IMR-90 (cell line): Measurements from ENCODE around the gene WDFY1. TPM values are rescaled to one million over a fixed set of nuclear protein-coding genes. Genes with fewer than 3 reads are reported as not detected.

Source experiments
- ATAC-seq: fragments of 200-7000 bp; cut with Tn5 transposase; 2 replicates; pipeline ENCODE4 v1.9.1; 2020; ENCODE audit warnings: low read depth, mild to moderate bottlenecking, moderate library complexity
- BruUV-seq: library from RNA; stranded (reverse); fragments of 400-500 nt; replicated peaks from 2 replicates; lab custom pipeline; 2021; lab: Mats Ljungman, UMichigan
- CTCF ChIA-PET: fragments of 300-600 bp; formaldehyde crosslinking; extraction: SDS; loops from one replicate; lab custom pipeline; 2021; ENCODE audit warnings: antibody characterized with exemption; lab: Yijun Ruan, JAX
- POLR2A ChIA-PET: fragments of 300-600 bp; sonication (Branson Sonifier 250); formaldehyde crosslinking; loops from one replicate; lab custom pipeline; 2022; ENCODE audit warnings: antibody characterized with exemption; ENCODE audit not compliant: unreplicated experiment; lab: Charles Lee
- DNase-seq: peaks from one replicate; pipeline ENCODE4 v3.0.0; 2013
- H2AFZ ChIP-seq: replicated peaks from 2 replicates; pipeline ENCODE3; 2013; ENCODE audit warnings: low read length, mild to moderate bottlenecking; ENCODE audit not compliant: poor library complexity
- H2AK5ac ChIP-seq: 2 replicates; pipeline ENCODE4 v1.6.1; 2013; ENCODE audit warnings: low read depth, low read length, inconsistent platforms
- H2AK9ac ChIP-seq: replicated peaks from 2 replicates; pipeline ENCODE3; 2013; ENCODE audit warnings: mild to moderate bottlenecking, low read depth, low read length, moderate library complexity; ENCODE audit not compliant: poor library complexity
- H2BK120ac ChIP-seq: 2 replicates; pipeline ENCODE4 v1.6.1; 2013; ENCODE audit warnings: low read depth, low read length, inconsistent platforms
- H2BK15ac ChIP-seq: 3 replicates; pipeline ENCODE4 v1.6.1; 2013; ENCODE audit warnings: low read depth, low read length, inconsistent platforms
- H2BK20ac ChIP-seq: 2 replicates; pipeline ENCODE4 v1.6.1; 2013; ENCODE audit warnings: low read depth, mild to moderate bottlenecking, inconsistent platforms, low read length, moderate library complexity
- H2BK5ac ChIP-seq: 2 replicates; pipeline ENCODE4 v1.6.1; 2013; ENCODE audit warnings: mild to moderate bottlenecking, low read depth, low read length, inconsistent platforms; ENCODE audit not compliant: poor library complexity, severe bottlenecking
- H3K14ac ChIP-seq: replicated peaks from 2 replicates; pipeline ENCODE4 v1.6.1; 2013; ENCODE audit warnings: low read depth, low read length, inconsistent platforms
- H3K18ac ChIP-seq: 2 replicates; pipeline ENCODE4 v1.6.1; 2013; ENCODE audit warnings: low read depth, low read length, control low read depth
- H3K23ac ChIP-seq: 2 replicates; pipeline ENCODE4 v1.6.1; 2013; ENCODE audit warnings: low read depth, low read length, inconsistent platforms
- H3K27ac ChIP-seq: 2 replicates; pipeline ENCODE4 v1.5.1; 2013; ENCODE audit warnings: mild to moderate bottlenecking, control low read depth, low read length; ENCODE audit not compliant: insufficient read depth
- H3K27me3 ChIP-seq: 2 replicates; pipeline ENCODE4 v1.6.1; 2013; ENCODE audit warnings: low read length; ENCODE audit not compliant: control insufficient read depth, insufficient read depth
- H3K36me3 ChIP-seq: 2 replicates; pipeline ENCODE4 v1.6.1; 2013; ENCODE audit warnings: low read length, mixed read lengths; ENCODE audit not compliant: control insufficient read depth, insufficient read depth
- H3K4ac ChIP-seq: 2 replicates; pipeline ENCODE4 v1.6.1; 2013; ENCODE audit warnings: low read depth, low read length, inconsistent platforms
- H3K4me1 ChIP-seq: 2 replicates; pipeline ENCODE4 v1.6.1; 2013; ENCODE audit warnings: low read length, mixed read lengths; ENCODE audit not compliant: control insufficient read depth, insufficient read depth
- H3K4me2 ChIP-seq: 2 replicates; pipeline ENCODE4 v1.6.1; 2013; ENCODE audit warnings: low read depth, mild to moderate bottlenecking, control low read depth, low read length, moderate library complexity
- H3K4me3 ChIP-seq: 2 replicates; pipeline ENCODE4 v1.5.1; 2013; ENCODE audit warnings: low read depth, mild to moderate bottlenecking, control low read depth, low read length, moderate library complexity; ENCODE audit not compliant: insufficient read depth
- H3K56ac ChIP-seq: 2 replicates; pipeline ENCODE4 v1.6.1; 2013; ENCODE audit warnings: low read length, inconsistent platforms; ENCODE audit not compliant: insufficient read depth; ENCODE audit errors: extremely low read depth
- H3K79me1 ChIP-seq, 2 experiments: 2 replicates each; pipeline ENCODE4 v1.6.1; 2013; ENCODE audit warnings: low read length in 2 of 2, inconsistent platforms in 1 of 2, low read depth in 1 of 2
- H3K9ac ChIP-seq: 2 replicates; pipeline ENCODE4 v1.6.1; 2013; ENCODE audit warnings: low read depth, low read length, control low read depth
- H3K9me1 ChIP-seq: 2 replicates; pipeline ENCODE4 v1.6.1; 2013; ENCODE audit warnings: low read length, inconsistent platforms; ENCODE audit not compliant: insufficient read depth
- H3K9me3 ChIP-seq: 2 replicates; pipeline ENCODE4 v1.6.1; 2013; ENCODE audit warnings: low read length; ENCODE audit not compliant: control insufficient read depth, insufficient read depth
- H4K20me1 ChIP-seq: 2 replicates; pipeline ENCODE4 v1.6.1; 2013; ENCODE audit warnings: low read length, inconsistent platforms; ENCODE audit not compliant: insufficient read depth
- H4K5ac ChIP-seq: 2 replicates; pipeline ENCODE4 v1.6.1; 2013; ENCODE audit warnings: mild to moderate bottlenecking, low read depth, low read length, control low read depth
- H4K8ac ChIP-seq, 2 experiments: 2 replicates each; pipeline ENCODE4 v1.6.1; 2013; ENCODE audit warnings: low read depth in 2 of 2, low read length in 2 of 2, control low read depth in 1 of 2, inconsistent platforms in 1 of 2
- H4K91ac ChIP-seq: 2 replicates; pipeline ENCODE4 v1.6.1; 2013; ENCODE audit warnings: low read depth, low read length, inconsistent platforms; ENCODE audit not compliant: insufficient read depth
- BHLHE40 ChIP-seq: fragments of 150-350 bp; IDR thresholded peaks from 2 replicates; pipeline ENCODE4 v1.6.1; 2016; ENCODE audit warnings: mild to moderate bottlenecking, low read depth, low read length
- CEBPB ChIP-seq: IDR thresholded peaks from 2 replicates; pipeline ENCODE4 v1.6.1; 2012; ENCODE audit warnings: low read depth, low read length, improper control_type of control experiment
- CHD1 ChIP-seq: IDR thresholded peaks from 2 replicates; pipeline ENCODE4 v1.6.1; 2012; ENCODE audit warnings: low read depth, low read length, improper control_type of control experiment
- FOS ChIP-seq: fragments of 150-350 bp; IDR thresholded peaks from 2 replicates; pipeline ENCODE4 v1.6.1; 2016; ENCODE audit warnings: low read depth, low read length
- MAFK ChIP-seq: IDR thresholded peaks from 2 replicates; pipeline ENCODE4 v1.6.1; 2012; ENCODE audit warnings: low read depth, low read length, improper control_type of control experiment
- MAZ ChIP-seq: IDR thresholded peaks from 2 replicates; pipeline ENCODE4 v1.6.1; 2012; ENCODE audit warnings: low read depth, mild to moderate bottlenecking, low read length, improper control_type of control experiment, moderate library complexity, borderline replicate concordance
- MXI1 ChIP-seq: IDR thresholded peaks from 2 replicates; pipeline ENCODE4 v1.6.1; 2012; ENCODE audit warnings: low read depth, mild to moderate bottlenecking, low read length, moderate library complexity, borderline replicate concordance
- NFE2L2 ChIP-seq: fragments of 150-350 bp; IDR thresholded peaks from 2 replicates; pipeline ENCODE4 v1.6.1; 2016; ENCODE audit warnings: low read depth, mild to moderate bottlenecking, low read length
- POLR2A ChIP-seq: IDR thresholded peaks from 2 replicates; pipeline ENCODE4 v1.6.1; 2012; ENCODE audit warnings: mild to moderate bottlenecking, low read depth, low read length
- RAD21 ChIP-seq: IDR thresholded peaks from 2 replicates; pipeline ENCODE4 v1.6.1; 2012; ENCODE audit warnings: low read length, improper control_type of control experiment
- RCOR1 ChIP-seq: IDR thresholded peaks from 2 replicates; pipeline ENCODE4 v1.6.1; 2012; ENCODE audit warnings: mild to moderate bottlenecking, low read length, improper control_type of control experiment; ENCODE audit not compliant: insufficient replicate concordance
- RFX5 ChIP-seq: IDR thresholded peaks from 2 replicates; pipeline ENCODE4 v1.8.0; 2012; ENCODE audit warnings: low read depth, mild to moderate bottlenecking, low read length, moderate library complexity
- SMC3 ChIP-seq: fragments of 150-350 bp; IDR thresholded peaks from 2 replicates; pipeline ENCODE4 v1.6.1; 2016; ENCODE audit warnings: low read depth, mild to moderate bottlenecking, antibody characterized with exemption, low read length, moderate library complexity
- USF2 ChIP-seq: fragments of 150-350 bp; IDR thresholded peaks from 2 replicates; pipeline ENCODE4 v1.6.1; 2017; ENCODE audit warnings: mild to moderate bottlenecking, antibody characterized with exemption, low read length, low read depth
- WGBS, 2 experiments: methylation state at CpG; one replicate each; pipeline versions ENCODE4 v1.1.5 to v1.1.7; 2013; ENCODE audit warnings: missing lambda C conversion rate in 2 of 2; ENCODE audit not compliant: insufficient read length in 1 of 2; ENCODE audit errors: extremely low coverage in 2 of 2; 5-methylcytosine and 5-hydroxymethylcytosine counted together
- dilution Hi-C: fragments of 300-500 bp; cut with HindIII; formaldehyde crosslinking; loops from one replicate; pipeline ENCODE4 v1.14.3; 2018; ENCODE audit warnings: low sequenced_read_pairs; ENCODE audit not compliant: unreplicated experiment
- in situ Hi-C: fragments of 300-500 bp; cut with MboI; formaldehyde crosslinking; loops from 3 replicates; pipeline ENCODE4 v1.14.3; 2019; ENCODE audit warnings: low sequenced_read_pairs, inconsistent platforms, mixed read lengths
- intact Hi-C: fragments of 100-400 bp; cut with micrococcal nuclease; formaldehyde crosslinking; loops from 2 replicates; pipeline ENCODE4 v1.10.0; 2022
- polyA plus RNA-seq, 3 experiments: library from polyadenylated mRNA; depleted of rRNA; stranded (reverse); fragments of >200 nt; gene quantifications; 2 replicates each; pipeline ENCODE4 v1.2.3, GENCODE V29; 2012; ENCODE audit warnings: low replicate concordance in 1 of 3
- total RNA-seq: library from RNA; depleted of rRNA; stranded (reverse); fragments of >200 nt; gene quantifications from 2 replicates; pipeline ENCODE4 v1.2.3, GENCODE V29; 2012
- TF ChIP-seq, protein P1 (sequence below): conservative IDR thresholded peaks from 2 replicates; pipeline ENCODE4 v1.5.1; 2012; ENCODE audit warnings: mild to moderate bottlenecking, low read depth, low read length, improper control_type of control experiment
- TF ChIP-seq, protein P2 (sequence below): fragments of 150-350 bp; IDR thresholded peaks from 2 replicates; pipeline ENCODE4 v1.6.1; 2016; ENCODE audit warnings: low read depth, mild to moderate bottlenecking, low read length, moderate library complexity, borderline replicate concordance

The WDFY1 gene
- total and polyA plus RNA-seq, 2 of the 4 experiments (the other 2 are of a cell fraction), result 35.6 to 93.6 TPM

GRCh38 chr2:223980803-223981202 is 35.7 kb upstream of the WDFY1 start:
- Histone ChIP-seq H3K9ac (no peak overlapping the region), H2AK5ac (no peak overlapping the region), H3K14ac (no peak overlapping the region), H4K91ac (no peak overlapping the region), H2AK9ac (no peak overlapping the region), H2BK20ac (no peak overlapping the region), H4K20me1 (no peaks in the 10 kb centered on the region), H3K79me1 (no peaks in the 10 kb centered on the region), H3K4ac (no peak overlapping the region), H3K4me3 (no peak overlapping the region), H4K8ac (no peak overlapping the region), H4K5ac (no peak overlapping the region), H3K27ac (no peak overlapping the region), H3K56ac (no peak overlapping the region), H2BK5ac (no peak overlapping the region), H3K4me2 (no peak overlapping the region), H3K27me3 (no peaks in the 10 kb centered on the region), H3K18ac (no peak overlapping the region), H2AFZ (no peak overlapping the region), H3K23ac (no peak overlapping the region), H2BK15ac (no peak overlapping the region), H3K9me1 (peaks cover 5% of the 10 kb centered on the region; the same call in 1 of the 2 replicates), H3K9me3 (no peaks in the 10 kb centered on the region), H2BK120ac (no peak overlapping the region), H3K36me3 (peaks cover 20% of the 10 kb centered on the region), H3K4me1 (no peaks in the 10 kb centered on the region)
- intact Hi-C loops, result no loop called here
- BruUV-seq, result no TSS peak
- TF ChIP-seq USF2 (no peak), MXI1 (no peak), BHLHE40 (no peak), CEBPB (no peak), CHD1 (no peak), RCOR1 (no peak), RAD21 (no peak), POLR2A (no peak), MAZ (no peak), RFX5 (no peak), MAFK (no peak), FOS (no peak), NFE2L2 (no peak), SMC3 (no peak)
- TF ChIP-seq, protein P1, sequence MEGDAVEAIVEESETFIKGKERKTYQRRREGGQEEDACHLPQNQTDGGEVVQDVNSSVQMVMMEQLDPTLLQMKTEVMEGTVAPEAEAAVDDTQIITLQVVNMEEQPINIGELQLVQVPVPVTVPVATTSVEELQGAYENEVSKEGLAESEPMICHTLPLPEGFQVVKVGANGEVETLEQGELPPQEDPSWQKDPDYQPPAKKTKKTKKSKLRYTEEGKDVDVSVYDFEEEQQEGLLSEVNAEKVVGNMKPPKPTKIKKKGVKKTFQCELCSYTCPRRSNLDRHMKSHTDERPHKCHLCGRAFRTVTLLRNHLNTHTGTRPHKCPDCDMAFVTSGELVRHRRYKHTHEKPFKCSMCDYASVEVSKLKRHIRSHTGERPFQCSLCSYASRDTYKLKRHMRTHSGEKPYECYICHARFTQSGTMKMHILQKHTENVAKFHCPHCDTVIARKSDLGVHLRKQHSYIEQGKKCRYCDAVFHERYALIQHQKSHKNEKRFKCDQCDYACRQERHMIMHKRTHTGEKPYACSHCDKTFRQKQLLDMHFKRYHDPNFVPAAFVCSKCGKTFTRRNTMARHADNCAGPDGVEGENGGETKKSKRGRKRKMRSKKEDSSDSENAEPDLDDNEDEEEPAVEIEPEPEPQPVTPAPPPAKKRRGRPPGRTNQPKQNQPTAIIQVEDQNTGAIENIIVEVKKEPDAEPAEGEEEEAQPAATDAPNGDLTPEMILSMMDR, result no peak
- TF ChIP-seq, protein P2, sequence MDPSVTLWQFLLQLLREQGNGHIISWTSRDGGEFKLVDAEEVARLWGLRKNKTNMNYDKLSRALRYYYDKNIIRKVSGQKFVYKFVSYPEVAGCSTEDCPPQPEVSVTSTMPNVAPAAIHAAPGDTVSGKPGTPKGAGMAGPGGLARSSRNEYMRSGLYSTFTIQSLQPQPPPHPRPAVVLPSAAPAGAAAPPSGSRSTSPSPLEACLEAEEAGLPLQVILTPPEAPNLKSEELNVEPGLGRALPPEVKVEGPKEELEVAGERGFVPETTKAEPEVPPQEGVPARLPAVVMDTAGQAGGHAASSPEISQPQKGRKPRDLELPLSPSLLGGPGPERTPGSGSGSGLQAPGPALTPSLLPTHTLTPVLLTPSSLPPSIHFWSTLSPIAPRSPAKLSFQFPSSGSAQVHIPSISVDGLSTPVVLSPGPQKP, result no peak
- DNase-seq (no peak), ATAC-seq (no peak)
- in situ Hi-C loops, result loop anchor here (10.0 kb wide), 1 partner anchor 664 kb away; no protein-coding TSS in a partner anchor
- no CpG with 5 or more reads among the region's 4 CpGs for WGBS, 2 experiments
- dilution Hi-C loops, result no loop called here
- POLR2A ChIA-PET, result interaction anchor here (0.6 kb wide), 1 partner anchor 347 kb away, joined by 3 read pairs; no protein-coding TSS in a partner anchor
- CTCF ChIA-PET, result interaction anchor here (1.8 kb wide), 1 partner anchor 11 kb away, joined by 6 read pairs; no protein-coding TSS in a partner anchor
